Measurements from ENCODE around the gene SAG. TPM values are rescaled to one million over a fixed set of nuclear protein-coding genes. Genes with fewer than 3 reads are reported as not detected.

SAG gene
- total and polyA plus RNA-seq, 2 experiments from 2014 or later = not detected

DNA sequence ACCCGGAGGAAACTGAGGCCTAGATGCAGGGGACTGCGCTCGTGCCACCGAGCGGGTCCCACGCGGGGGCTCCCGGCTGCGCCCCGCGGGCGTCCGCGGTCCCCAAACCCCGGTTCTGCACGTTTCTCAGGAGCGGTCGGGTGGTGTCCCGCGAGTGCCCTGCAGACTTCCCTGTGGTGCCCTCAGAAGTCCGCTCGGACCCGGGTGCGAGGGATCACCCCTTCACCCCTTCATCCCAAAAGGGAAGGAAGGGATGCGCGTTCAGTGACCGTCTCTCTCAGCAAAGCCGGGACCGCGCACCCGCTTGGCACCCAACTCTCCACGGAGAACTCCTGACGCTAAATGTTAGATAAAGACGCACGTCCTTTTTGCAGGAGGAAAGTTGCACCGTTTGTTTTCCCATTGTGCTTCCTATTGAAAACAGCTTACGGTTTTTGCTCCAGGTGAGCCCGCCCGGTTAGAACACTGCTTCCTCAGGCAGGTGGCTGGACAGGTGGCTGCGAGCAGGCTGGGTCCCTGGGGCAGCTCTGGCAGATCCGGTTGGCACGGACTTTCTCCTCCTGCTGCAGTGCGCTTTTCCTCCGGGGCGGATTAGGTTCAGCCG, 47.5 kb downstream of the SAG start:
- Mint-ChIP-seq H3K36me3 (ENCODE audit: low read depth) (no peaks in the 10 kb centered on the region), H3K9me3 (no peaks in the 10 kb centered on the region; the same call in 2 of the 3 replicates), H3K27ac (no peak overlapping the region), H3K27me3 (ENCODE audit: insufficient read depth, low read depth, poor library complexity) (peaks cover 32% of the 10 kb centered on the region), H3K4me1 (peaks cover 23% of the 10 kb centered on the region), H3K4me3 (peak overlapping the region; percentile 80)
- Histone ChIP-seq H3K36me3 (ENCODE audit: insufficient read depth) (no peaks in the 10 kb centered on the region), H4K20me1 (replicated peaks; ENCODE audit: insufficient read depth) (peaks cover 20% of the 10 kb centered on the region), H3F3A (replicated peaks; ENCODE audit: low read depth) (no peaks in the 10 kb centered on the region), H3K27me3 (ENCODE audit: insufficient read depth) (peaks cover 32% of the 10 kb centered on the region), H3K9me2 (ENCODE audit: insufficient read depth) (no peaks in the 10 kb centered on the region), H3K27ac (ENCODE audit: low read depth) (no peak overlapping the region), H2AFZ (peak overlapping the region; percentile 83), H3K4me2 (peak overlapping the region; percentile 92), H3K4me3 (peak overlapping the region; percentile 85), H3K79me2 (replicated peaks; ENCODE audit: insufficient read depth) (peaks cover 45% of the 10 kb centered on the region), H3K4me1 (ENCODE audit: insufficient read depth) (peaks cover 5% of the 10 kb centered on the region; the same call in 1 of the 2 replicates)
- ATAC-seq (peak; percentile 38), DNase-seq (ENCODE audit: low spot score) (peak; percentile 49)
- TF ChIP-seq, protein P1, sequence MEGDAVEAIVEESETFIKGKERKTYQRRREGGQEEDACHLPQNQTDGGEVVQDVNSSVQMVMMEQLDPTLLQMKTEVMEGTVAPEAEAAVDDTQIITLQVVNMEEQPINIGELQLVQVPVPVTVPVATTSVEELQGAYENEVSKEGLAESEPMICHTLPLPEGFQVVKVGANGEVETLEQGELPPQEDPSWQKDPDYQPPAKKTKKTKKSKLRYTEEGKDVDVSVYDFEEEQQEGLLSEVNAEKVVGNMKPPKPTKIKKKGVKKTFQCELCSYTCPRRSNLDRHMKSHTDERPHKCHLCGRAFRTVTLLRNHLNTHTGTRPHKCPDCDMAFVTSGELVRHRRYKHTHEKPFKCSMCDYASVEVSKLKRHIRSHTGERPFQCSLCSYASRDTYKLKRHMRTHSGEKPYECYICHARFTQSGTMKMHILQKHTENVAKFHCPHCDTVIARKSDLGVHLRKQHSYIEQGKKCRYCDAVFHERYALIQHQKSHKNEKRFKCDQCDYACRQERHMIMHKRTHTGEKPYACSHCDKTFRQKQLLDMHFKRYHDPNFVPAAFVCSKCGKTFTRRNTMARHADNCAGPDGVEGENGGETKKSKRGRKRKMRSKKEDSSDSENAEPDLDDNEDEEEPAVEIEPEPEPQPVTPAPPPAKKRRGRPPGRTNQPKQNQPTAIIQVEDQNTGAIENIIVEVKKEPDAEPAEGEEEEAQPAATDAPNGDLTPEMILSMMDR (conservative IDR thresholded peaks at IDR 0.05; ENCODE audit: low read depth in 2 of 2) = no peak
- TF ChIP-seq JUNB (IDR thresholded peaks at IDR 0.05; ENCODE audit: unreplicated experiment) = no peak
- TF ChIP-seq ZNF331 (CRISPR knock-in tag; IDR thresholded peaks at IDR 0.05; ENCODE audit: low read depth) = no peak
- no peak for TF ChIP-seq EZH2phosphoT487 (IDR thresholded peaks at IDR 0.05; ENCODE audit: unreplicated experiment)
- TF ChIP-seq, protein P2, sequence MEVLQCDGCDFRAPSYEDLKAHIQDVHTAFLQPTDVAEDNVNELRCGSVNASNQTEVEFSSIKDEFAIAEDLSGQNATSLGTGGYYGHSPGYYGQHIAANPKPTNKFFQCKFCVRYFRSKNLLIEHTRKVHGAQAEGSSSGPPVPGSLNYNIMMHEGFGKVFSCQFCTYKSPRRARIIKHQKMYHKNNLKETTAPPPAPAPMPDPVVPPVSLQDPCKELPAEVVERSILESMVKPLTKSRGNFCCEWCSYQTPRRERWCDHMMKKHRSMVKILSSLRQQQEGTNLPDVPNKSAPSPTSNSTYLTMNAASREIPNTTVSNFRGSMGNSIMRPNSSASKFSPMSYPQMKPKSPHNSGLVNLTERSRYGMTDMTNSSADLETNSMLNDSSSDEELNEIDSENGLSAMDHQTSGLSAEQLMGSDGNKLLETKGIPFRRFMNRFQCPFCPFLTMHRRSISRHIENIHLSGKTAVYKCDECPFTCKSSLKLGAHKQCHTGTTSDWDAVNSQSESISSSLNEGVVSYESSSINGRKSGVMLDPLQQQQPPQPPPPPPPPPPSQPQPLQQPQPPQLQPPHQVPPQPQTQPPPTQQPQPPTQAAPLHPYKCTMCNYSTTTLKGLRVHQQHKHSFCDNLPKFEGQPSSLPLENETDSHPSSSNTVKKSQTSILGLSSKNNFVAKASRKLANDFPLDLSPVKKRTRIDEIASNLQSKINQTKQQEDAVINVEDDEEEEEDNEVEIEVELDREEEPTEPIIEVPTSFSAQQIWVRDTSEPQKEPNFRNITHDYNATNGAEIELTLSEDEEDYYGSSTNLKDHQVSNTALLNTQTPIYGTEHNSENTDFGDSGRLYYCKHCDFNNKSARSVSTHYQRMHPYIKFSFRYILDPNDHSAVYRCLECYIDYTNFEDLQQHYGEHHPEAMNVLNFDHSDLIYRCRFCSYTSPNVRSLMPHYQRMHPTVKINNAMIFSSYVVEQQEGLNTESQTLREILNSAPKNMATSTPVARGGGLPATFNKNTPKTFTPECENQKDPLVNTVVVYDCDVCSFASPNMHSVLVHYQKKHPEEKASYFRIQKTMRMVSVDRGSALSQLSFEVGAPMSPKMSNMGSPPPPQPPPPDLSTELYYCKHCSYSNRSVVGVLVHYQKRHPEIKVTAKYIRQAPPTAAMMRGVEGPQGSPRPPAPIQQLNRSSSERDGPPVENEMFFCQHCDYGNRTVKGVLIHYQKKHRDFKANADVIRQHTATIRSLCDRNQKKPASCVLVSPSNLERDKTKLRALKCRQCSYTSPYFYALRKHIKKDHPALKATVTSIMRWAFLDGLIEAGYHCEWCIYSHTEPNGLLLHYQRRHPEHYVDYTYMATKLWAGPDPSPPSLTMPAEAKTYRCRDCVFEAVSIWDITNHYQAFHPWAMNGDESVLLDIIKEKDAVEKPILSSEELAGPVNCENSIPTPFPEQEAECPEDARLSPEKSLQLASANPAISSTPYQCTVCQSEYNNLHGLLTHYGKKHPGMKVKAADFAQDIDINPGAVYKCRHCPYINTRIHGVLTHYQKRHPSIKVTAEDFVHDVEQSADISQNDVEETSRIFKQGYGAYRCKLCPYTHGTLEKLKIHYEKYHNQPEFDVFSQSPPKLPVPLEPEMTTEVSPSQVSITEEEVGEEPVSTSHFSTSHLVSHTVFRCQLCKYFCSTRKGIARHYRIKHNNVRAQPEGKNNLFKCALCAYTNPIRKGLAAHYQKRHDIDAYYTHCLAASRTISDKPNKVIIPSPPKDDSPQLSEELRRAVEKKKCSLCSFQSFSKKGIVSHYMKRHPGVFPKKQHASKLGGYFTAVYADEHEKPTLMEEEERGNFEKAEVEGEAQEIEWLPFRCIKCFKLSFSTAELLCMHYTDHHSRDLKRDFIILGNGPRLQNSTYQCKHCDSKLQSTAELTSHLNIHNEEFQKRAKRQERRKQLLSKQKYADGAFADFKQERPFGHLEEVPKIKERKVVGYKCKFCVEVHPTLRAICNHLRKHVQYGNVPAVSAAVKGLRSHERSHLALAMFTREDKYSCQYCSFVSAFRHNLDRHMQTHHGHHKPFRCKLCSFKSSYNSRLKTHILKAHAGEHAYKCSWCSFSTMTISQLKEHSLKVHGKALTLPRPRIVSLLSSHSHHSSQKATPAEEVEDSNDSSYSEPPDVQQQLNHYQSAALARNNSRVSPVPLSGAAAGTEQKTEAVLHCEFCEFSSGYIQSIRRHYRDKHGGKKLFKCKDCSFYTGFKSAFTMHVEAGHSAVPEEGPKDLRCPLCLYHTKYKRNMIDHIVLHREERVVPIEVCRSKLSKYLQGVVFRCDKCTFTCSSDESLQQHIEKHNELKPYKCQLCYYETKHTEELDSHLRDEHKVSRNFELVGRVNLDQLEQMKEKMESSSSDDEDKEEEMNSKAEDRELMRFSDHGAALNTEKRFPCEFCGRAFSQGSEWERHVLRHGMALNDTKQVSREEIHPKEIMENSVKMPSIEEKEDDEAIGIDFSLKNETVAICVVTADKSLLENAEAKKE (CRISPR knock-in tag; IDR thresholded peaks at IDR 0.05) = no peak
- TF ChIP-seq POLR2AphosphoS5 (IDR thresholded peaks at IDR 0.05; ENCODE audit: low read depth) = no peak
- TF ChIP-seq, protein P3, sequence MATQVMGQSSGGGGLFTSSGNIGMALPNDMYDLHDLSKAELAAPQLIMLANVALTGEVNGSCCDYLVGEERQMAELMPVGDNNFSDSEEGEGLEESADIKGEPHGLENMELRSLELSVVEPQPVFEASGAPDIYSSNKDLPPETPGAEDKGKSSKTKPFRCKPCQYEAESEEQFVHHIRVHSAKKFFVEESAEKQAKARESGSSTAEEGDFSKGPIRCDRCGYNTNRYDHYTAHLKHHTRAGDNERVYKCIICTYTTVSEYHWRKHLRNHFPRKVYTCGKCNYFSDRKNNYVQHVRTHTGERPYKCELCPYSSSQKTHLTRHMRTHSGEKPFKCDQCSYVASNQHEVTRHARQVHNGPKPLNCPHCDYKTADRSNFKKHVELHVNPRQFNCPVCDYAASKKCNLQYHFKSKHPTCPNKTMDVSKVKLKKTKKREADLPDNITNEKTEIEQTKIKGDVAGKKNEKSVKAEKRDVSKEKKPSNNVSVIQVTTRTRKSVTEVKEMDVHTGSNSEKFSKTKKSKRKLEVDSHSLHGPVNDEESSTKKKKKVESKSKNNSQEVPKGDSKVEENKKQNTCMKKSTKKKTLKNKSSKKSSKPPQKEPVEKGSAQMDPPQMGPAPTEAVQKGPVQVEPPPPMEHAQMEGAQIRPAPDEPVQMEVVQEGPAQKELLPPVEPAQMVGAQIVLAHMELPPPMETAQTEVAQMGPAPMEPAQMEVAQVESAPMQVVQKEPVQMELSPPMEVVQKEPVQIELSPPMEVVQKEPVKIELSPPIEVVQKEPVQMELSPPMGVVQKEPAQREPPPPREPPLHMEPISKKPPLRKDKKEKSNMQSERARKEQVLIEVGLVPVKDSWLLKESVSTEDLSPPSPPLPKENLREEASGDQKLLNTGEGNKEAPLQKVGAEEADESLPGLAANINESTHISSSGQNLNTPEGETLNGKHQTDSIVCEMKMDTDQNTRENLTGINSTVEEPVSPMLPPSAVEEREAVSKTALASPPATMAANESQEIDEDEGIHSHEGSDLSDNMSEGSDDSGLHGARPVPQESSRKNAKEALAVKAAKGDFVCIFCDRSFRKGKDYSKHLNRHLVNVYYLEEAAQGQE (IDR thresholded peaks at IDR 0.05; ENCODE audit: unreplicated experiment) = no peak
- TF ChIP-seq CREB1 (CRISPR knock-in tag; IDR thresholded peaks at IDR 0.05; ENCODE audit: low read depth) = no peak
- no peak for TF ChIP-seq STAT1 (IDR thresholded peaks at IDR 0.05; ENCODE audit: unreplicated experiment)
- TF ChIP-seq, protein P4, sequence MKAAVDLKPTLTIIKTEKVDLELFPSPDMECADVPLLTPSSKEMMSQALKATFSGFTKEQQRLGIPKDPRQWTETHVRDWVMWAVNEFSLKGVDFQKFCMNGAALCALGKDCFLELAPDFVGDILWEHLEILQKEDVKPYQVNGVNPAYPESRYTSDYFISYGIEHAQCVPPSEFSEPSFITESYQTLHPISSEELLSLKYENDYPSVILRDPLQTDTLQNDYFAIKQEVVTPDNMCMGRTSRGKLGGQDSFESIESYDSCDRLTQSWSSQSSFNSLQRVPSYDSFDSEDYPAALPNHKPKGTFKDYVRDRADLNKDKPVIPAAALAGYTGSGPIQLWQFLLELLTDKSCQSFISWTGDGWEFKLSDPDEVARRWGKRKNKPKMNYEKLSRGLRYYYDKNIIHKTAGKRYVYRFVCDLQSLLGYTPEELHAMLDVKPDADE (IDR thresholded peaks at IDR 0.05) = no peak
- TF ChIP-seq ZNF114 (CRISPR knock-in tag; IDR thresholded peaks at IDR 0.05) = no peak
- no peak for TF ChIP-seq EZH2 (IDR thresholded peaks at IDR 0.05; ENCODE audit: low read depth, unreplicated experiment)
- no peak for TF ChIP-seq NANOG (IDR thresholded peaks at IDR 0.05; ENCODE audit: borderline replicate concordance)
